Ishikawa (cell line): ENCODE results near the gene ISL2.

ENCODE experiments used
- CEBPB ChIP-seq: IDR thresholded peaks from 2 replicates; pipeline ENCODE4 v1.6.1; 2012
- CREB1 ChIP-seq: IDR thresholded peaks from 2 replicates; pipeline ENCODE4 v1.6.1; 2012; ENCODE audit warnings: low read depth
- EGR1 ChIP-seq: IDR thresholded peaks from 2 replicates; pipeline ENCODE4 v1.6.1; 2012
- EP300 ChIP-seq: IDR thresholded peaks from 2 replicates; pipeline ENCODE4 v1.6.1; 2012; ENCODE audit warnings: borderline replicate concordance
- FOXM1 ChIP-seq: IDR thresholded peaks from 2 replicates; pipeline ENCODE4 v1.6.1; 2012; ENCODE audit warnings: low read depth, borderline replicate concordance
- NFIC ChIP-seq: IDR thresholded peaks from 2 replicates; pipeline ENCODE4 v1.6.1; 2012
- RAD21 ChIP-seq: IDR thresholded peaks from 2 replicates; pipeline ENCODE4 v1.6.1; 2012; ENCODE audit warnings: low read depth
- TAF1 ChIP-seq: IDR thresholded peaks from 2 replicates; pipeline ENCODE4 v1.6.1; 2012; ENCODE audit warnings: low read depth, mild to moderate bottlenecking
- TCF12 ChIP-seq: IDR thresholded peaks from 2 replicates; pipeline ENCODE4 v1.6.1; 2012; ENCODE audit warnings: low read depth
- TEAD4 ChIP-seq: IDR thresholded peaks from 2 replicates; pipeline ENCODE4 v1.6.1; 2012
- YY1 ChIP-seq: IDR thresholded peaks from 2 replicates; pipeline ENCODE4 v1.6.1; 2012; ENCODE audit warnings: low read depth
- ZBTB7A ChIP-seq: IDR thresholded peaks from 2 replicates; pipeline ENCODE4 v1.6.1; 2012; ENCODE audit warnings: low read depth
- TF ChIP-seq, protein P1 (sequence below): IDR thresholded peaks from 2 replicates; pipeline ENCODE4 v1.6.1; 2012; ENCODE audit warnings: low read depth, mild to moderate bottlenecking
- TF ChIP-seq, protein P2 (sequence below): IDR thresholded peaks from 2 replicates; pipeline ENCODE4 v1.6.1; 2012
- TF ChIP-seq, protein P3 (sequence below): IDR thresholded peaks from 2 replicates; pipeline ENCODE4 v1.6.1; 2012

ISL2 gene

DNA sequence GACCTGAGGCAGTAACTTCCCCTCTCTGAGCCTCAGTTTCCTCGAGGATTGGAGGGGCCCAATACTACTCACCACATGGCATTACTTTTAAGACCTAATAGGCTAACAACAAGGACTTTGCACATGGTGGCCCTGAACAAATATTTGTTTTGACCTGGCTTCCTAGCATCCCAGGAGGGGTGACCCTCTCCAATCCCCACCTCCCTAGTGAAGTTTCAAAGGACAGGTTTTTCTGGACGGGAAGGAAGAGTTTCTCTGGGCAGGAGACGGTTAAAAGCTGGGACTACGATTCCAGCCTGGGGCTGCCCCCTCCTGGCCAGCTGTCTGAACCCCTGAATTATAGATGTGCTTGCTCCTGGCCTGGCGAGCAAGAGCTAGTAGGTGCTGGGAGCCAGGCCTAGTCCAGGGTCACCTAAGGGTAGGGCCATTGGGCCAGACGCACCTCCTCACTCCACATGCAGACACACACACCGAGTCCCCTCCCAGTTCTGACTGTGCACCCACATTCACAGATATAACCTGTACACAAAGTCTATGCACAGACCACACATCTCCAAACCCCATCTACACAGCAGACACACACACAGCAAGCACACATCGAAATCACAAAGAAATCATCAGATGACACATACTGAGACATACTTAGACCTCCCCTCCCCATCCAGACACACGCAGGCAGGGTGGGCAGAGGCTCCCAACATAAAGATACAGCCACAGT is 2.7 kb upstream of the ISL2 start:
- TF ChIP-seq ZBTB7A (no peak), RAD21 (peak; percentile 35)
- TF ChIP-seq, protein P1, sequence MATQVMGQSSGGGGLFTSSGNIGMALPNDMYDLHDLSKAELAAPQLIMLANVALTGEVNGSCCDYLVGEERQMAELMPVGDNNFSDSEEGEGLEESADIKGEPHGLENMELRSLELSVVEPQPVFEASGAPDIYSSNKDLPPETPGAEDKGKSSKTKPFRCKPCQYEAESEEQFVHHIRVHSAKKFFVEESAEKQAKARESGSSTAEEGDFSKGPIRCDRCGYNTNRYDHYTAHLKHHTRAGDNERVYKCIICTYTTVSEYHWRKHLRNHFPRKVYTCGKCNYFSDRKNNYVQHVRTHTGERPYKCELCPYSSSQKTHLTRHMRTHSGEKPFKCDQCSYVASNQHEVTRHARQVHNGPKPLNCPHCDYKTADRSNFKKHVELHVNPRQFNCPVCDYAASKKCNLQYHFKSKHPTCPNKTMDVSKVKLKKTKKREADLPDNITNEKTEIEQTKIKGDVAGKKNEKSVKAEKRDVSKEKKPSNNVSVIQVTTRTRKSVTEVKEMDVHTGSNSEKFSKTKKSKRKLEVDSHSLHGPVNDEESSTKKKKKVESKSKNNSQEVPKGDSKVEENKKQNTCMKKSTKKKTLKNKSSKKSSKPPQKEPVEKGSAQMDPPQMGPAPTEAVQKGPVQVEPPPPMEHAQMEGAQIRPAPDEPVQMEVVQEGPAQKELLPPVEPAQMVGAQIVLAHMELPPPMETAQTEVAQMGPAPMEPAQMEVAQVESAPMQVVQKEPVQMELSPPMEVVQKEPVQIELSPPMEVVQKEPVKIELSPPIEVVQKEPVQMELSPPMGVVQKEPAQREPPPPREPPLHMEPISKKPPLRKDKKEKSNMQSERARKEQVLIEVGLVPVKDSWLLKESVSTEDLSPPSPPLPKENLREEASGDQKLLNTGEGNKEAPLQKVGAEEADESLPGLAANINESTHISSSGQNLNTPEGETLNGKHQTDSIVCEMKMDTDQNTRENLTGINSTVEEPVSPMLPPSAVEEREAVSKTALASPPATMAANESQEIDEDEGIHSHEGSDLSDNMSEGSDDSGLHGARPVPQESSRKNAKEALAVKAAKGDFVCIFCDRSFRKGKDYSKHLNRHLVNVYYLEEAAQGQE: no peak

DNA sequence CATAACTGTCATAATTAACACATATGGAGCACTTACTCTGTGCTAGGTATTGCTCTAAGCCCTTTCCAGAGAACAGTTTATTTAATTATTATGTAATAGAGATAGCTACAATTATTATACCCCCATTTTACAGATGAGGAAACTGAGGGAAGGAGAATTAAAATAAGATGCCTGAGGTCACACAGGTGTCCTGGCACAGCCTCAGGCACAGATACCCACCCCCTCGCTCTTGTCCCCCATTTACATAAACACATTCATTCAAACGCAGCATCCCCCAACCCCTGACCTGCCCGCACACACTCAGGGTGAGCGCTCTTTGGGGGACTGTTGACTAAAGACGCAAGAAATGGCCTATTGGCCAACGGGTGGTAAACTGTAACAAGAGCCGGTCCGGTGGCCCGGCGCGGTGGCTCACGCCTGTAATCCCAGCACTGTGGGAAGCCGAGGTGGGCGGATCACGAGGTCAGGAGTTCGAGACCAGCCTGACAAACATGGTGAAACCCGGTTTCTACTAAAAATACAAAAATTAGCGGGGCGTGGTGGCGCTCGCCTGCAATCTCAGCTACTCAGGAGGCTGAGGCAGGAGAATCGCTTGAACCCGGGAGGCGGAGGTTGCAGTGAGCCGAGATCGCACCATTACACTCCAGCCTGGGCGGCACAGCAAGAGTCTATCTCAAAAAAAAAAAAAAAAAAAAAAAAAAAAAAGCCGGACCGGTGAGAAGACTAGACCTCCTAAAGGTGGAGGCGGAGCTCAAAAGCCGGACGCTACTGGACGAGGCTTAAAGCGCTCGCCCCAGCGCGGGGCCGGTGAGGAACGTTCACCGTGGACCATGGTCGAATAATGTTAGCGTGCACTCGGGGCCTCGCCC is 1.9 kb upstream of the ISL2 start:
- TF ChIP-seq FOXM1 (no peak), RAD21 (no peak), ZBTB7A (no peak), TCF12 (no peak), NFIC (no peak)
- TF ChIP-seq, protein P2, sequence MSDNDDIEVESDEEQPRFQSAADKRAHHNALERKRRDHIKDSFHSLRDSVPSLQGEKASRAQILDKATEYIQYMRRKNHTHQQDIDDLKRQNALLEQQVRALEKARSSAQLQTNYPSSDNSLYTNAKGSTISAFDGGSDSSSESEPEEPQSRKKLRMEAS: no peak
- TF ChIP-seq, protein P3, sequence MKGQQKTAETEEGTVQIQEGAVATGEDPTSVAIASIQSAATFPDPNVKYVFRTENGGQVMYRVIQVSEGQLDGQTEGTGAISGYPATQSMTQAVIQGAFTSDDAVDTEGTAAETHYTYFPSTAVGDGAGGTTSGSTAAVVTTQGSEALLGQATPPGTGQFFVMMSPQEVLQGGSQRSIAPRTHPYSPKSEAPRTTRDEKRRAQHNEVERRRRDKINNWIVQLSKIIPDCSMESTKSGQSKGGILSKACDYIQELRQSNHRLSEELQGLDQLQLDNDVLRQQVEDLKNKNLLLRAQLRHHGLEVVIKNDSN: no peak
- TF ChIP-seq, protein P1: no peak

DNA sequence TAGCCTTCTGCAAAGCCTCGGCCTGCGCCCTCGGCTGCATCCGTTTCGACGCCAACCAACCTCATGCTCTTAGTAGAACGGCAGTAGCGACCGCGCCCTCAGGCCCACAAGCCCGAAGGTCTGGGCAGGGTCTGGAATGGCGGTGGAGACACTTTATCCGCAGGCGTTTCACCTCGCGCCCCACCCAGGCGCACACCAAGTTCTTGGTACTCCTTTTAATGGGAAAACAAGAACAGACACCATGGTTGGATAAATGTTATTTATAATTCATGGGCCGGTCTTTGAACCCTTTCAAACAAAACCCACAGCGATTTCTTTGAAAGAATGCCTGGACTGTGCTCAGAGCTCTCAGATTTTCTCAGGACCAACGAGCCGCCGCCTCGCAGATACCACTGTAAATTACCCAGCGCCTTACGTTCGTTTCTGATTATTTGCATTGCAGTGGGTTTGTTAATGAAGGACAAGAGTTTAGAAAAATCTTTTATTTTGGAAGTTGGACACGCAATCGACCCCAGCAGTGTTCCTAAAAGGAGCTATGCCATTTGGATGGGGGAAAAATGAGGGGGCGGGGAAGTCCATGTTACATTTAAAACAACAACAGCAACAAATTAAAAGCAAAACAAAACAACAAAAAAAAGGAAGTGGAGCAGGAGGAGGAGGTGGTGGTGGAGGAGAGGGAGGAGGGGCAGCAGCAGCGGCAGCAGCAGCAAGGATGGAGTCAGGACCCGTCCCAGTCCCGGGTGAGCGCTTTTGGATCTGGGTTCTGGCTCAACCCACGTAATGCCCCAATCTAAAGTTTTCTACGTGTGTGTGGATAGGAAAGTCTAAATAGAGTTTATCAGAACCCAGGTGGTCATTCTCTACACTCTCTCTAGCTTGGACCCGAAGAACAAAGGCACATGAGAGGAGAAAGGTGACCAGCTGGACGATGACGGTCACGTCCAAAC is 993 bp upstream of the ISL2 start:
- no peak for TF ChIP-seq FOXM1
- TF ChIP-seq, protein P2: peak; percentile 2; the same call in 1 of the 2 replicates
- TF ChIP-seq TCF12: no peak

DNA sequence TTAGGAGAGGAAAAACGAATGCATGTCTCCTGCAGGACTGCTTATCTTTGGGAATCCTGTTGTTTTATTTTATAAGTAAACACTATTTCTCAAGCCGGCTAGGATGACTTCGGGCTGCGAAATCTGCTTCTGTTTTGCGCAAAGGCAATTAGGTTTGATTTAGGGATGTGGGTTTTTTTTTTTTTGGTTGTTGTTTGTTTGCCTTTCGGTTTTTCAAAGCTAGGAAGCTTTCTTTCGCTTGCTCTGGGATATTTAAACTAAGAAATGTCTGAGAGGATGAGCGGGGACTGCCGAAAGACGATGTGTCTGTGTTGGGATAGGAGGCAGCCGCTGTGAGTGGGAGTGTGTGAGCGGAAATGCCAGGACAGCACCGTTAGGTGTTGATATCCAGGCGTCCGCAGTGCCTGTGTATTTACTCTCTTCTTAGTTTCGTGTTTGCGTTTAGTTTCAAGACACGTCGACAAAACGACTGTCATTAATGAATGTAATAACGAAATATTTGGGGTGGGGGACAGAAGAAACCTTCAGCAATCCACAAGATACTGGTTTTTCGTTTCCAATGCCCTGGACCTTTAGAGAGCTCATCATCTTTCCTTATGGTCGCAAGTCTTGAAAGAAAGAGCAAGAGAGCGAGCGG is 604 bp downstream of the ISL2 start:
- TF ChIP-seq YY1: no peak
- no peak for TF ChIP-seq EP300
- TF ChIP-seq NFIC: no peak

DNA sequence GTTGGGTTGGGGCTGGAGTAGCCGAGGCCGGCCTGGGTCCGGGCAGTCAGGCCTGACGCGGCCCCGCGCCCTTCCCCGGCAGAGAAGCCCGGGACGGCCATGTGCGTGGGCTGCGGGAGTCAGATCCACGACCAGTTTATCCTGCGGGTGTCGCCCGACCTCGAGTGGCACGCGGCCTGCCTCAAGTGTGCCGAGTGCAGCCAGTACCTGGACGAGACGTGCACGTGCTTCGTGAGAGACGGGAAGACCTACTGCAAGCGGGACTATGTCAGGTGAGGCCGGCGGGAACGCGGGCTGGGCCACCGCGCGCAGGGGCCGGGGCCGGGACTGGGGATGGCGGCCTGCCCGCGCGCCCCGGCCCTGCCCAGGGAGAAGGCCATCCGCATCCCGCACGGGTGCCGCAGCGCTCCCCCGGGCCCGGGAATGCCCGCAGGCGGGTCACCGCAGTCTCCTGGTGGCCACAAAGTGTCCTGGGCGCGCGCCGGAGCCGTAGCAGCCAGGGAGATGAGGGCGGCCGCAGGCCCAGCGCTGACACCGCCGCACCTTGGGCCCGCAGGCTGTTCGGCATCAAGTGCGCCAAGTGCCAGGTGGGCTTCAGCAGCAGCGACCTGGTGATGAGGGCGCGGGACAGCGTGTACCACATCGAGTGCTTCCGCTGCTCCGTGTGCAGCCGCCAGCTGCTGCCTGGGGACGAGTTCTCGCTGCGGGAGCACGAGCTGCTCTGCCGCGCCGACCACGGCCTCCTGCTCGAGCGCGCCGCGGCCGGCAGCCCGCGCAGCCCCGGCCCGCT is 1.3 kb downstream of the ISL2 start:
- TF ChIP-seq TAF1 (no peak), YY1 (no peak), RAD21 (no peak), ZBTB7A (no peak), TEAD4 (no peak), NFIC (no peak), CEBPB (no peak), EP300 (no peak), CREB1 (no peak), FOXM1 (no peak), TCF12 (no peak), EGR1 (no peak)
- TF ChIP-seq, protein P3: no peak
- TF ChIP-seq, protein P2: no peak
- TF ChIP-seq, protein P1: no peak
